GM10847 (cell line): ENCODE results near the gene DGCR8.

Experiments
- POLR2A ChIP-seq: IDR thresholded peaks from 2 replicates; pipeline ENCODE4 v1.6.1; 2011; ENCODE audit not compliant: insufficient read length; ENCODE audit errors: extremely low read depth

DGCR8 gene

DNA sequence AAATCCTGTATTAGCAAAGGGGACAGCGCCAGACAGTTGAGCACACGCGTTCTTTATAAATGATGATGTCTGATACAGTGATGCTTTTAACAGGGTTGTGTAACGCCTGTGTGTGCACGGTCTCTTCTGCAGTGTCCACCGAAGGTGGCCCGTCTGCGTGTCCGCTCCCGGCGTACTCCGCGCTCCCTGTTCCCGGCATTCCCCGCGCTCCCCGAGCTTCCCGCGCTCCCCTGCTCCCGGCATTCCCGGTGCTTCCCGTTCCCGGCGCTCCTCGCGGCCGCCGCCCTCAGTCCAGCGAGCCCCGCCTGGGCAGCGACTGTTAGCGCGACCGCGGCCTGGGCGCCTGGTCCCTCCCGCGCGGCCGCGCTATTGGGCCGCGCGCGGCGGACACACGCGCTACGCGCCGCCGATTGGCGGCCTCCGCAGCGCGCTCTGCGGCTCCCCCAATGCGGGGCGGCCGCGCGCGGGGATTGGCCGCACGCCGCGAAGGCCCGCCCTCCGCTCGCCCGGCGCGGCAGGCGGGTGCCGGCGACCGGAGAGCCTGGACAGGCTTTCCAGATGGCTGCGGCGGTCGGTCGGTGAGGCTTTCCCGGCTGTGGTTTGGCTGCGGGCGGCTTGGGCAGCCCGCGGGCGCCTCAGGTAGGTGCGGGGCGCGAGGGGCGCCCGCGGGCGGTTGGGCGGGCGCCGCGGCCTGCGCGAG is at the start of gene DGCR8:
TSS of gene DGCR8 (plus strand) at position 497 of the 700 bp plus-strand sequence. CDS start 5,723 bp downstream, outside the sequence.
- peak; percentile 58 for TF ChIP-seq POLR2A

DNA sequence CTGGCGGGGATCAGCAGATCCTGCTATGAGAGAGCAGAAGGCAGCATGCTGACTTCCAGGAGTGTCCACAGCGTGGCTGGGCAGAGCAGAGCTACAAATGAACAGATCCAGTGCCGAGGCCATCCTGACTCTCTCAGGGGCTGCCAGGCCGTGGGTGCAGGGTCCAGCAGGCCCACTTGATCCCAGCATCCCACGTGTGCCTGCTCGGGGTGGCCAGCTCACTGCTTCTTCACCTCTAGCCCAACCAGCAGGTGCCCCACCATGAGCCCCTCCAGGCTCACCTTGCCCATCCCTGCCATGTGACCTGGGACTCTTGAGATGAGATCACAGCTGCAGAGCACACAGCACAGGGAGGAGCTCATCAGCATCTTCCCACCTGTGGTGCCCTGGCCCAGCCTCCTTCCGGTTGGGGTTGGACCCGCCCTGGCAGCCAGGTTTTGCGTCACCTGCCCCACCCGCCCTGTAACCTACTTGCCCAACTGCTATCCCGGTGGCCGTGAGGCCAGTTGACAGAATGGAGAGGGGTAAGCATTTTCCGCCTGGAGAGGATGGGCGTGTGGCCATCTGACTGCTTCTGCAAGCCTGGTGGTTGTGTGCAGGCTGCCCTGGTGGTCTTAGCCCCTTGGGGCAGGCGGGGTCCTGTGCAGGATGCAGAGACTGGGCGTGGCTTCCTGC is 48.2 kb upstream of the DGCR8 start:
- no peak for TF ChIP-seq POLR2A

DNA sequence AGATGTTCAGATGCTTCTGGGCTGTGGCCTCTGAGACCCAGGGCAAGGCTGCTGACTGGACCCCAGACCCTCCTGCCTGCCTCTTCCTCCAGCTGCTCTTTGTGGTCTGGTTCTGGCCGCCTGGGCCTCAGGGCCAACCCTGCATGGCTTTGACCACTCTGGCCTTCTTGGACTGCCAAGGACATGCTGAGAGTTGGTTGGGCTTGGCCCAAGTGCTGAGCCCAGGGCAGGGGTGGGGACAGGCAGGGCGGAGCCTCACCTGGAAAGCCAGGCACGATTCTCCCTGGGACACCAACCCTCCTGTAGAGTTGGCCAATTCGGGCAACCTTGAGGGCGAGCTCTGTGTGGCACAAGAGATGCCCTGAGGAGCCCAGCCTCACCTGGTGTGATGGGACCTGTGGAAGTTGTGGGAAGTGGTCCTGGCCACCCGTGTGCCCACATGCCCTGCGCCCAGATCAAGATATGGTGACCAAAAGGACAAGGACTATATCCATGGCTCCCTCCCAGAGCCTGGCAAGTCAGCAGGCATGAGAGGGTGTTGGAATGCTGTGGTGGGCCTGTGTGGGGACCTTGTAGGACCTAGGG is 47.5 kb upstream of the DGCR8 start:
- TF ChIP-seq POLR2A, result no peak

GRCh38 chr22:20033045-20033706 is 46.9 kb upstream of the DGCR8 start:
- TF ChIP-seq POLR2A, result no peak

DNA sequence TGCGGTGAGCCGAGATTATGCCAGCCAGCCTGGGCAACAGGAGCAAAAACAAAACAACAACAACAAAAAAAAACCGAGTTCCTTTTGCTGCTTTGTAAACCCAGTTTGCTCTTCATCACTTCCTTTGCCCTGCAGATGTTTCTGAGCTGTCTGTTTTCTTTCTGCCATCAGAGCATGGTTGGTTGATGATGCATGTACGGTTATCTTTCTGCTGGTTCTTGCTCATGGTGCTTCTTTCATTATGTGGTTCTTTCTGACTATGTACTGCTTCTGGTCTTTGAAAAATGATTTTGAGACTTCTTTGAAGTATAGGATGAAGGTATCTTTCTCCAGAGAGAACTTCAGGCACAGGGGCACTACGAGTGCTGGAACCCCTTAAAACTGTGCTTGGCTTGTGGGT is 45.9 kb upstream of the DGCR8 start:
- TF ChIP-seq POLR2A, result no peak

DNA sequence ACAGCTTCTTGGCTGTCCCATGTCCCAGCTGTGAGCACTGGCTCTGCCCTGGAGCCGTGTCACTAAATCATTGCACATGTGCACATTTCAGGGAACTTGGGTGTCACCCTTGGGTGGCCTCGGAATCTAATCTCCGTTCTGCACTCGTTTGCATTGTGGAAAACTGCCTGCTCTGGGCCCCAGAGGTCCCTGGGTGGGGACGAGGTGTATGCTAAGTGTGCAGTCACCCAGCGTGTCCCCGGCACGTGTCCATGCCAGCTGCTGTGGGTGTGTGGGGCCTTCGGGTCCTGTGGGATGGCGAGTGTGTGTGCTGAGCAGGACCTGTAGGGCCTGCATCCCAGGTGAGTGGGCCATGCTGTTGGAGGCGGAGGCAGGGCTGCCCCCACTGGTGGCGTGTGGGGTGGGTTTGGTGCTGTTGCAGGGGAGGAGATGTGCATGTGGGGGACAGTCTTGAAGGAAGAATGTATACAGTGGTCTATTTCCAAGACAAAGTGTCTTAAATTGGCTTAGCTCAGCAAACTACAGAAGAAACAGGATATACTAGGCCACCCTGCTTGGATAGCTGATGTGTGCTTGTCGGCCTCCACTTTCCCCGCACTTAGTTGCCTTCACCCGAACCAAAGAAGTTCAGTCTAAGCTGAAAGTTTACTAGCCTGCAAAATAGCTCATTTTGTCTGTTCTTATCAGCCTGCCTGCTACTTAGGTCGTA is 44.5 kb upstream of the DGCR8 start:
- no peak for TF ChIP-seq POLR2A

DNA sequence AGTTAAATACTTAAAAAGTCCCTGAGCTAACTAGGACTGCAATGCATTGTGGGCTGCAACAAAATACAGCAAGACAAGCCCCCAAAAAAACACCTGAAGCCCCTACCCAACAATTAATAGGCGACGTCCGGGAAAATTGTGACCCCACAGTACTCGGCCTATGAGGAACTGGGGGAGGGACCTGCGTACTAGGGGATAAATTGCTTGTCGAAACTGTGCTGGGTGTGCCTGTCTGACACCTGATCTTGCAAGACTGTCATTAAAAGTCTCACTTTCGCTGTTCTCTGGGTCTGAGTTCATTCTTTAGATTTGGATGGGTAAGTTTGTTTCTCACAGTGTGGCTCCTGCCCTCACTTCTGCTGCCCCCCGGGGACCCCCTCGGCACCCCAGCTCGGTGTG is 44.0 kb upstream of the DGCR8 start:
- no peak for TF ChIP-seq POLR2A

- TF ChIP-seq POLR2A, result no peak
Measured at GRCh38 chr22:20036535-20037392, 43.3 kb upstream of the DGCR8 start.

DNA sequence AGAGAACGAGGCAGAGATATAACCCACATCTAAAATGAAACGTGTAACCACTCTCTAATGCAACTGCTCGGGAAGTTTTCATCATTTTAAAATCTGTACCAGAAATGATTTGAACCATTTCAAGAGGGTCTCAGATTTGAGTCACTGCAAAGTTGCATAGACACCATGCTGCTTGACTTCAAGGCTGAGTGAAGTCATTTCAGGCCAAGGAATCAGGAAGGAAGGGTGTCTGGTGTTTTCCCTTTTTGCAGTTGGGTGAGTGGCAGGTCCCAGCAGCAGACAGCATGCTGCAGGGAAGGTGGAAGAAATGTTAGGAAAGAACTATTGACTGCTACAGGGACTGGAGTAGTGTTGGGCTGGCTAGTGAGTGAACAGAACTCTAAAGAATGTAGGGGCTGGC is 42.6 kb upstream of the DGCR8 start:
- TF ChIP-seq POLR2A, result no peak

DNA sequence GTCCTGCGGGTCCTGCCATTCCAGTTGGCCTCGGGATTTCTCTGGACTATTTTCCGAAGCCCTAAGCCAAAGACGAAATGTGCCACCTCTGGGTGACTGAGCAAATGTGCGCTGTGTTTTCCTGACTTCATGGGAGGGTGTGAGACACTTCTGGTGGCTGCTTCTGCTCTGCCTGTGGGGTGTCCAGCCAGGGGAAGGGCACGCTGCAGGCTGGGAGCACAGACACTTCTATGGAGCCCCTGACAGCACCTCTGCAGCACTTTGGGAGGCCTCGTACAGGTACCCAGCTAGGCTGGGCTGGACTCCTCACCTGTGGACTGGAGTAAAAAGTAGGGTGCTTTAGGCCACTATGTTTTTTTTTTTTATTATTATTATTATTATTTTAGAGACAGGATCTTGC is 41.5 kb upstream of the DGCR8 start:
- no peak for TF ChIP-seq POLR2A

DNA sequence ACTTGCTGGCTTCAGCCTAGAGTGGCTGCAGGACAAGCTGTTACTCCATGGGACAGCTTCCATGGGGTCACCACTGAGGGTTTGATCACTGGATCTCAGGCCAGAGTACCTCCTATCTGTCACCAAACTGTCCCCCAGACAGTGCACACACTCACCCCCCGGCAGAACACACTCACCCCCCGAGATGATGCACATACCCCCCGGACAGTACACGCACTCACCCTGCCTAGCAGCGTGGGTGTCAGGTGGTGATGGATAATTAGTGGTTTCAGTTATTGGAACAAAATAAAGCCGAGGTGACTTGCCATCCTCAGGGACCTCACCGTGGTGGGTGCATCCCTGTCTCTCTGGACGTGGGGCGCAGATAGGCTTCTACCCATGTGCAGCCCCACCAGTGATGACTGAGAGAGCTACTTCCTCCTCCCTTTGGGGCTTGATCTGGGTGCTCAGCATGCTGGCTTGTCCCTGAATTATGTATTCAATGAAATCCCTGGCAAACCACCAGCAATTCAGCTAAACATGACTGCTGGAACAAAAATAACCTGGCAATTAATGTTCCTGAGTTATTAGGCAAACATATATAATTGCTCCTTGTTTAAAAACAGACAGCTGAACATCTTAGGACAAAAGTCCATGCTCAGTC is 40.2 kb upstream of the DGCR8 start:
- no peak for TF ChIP-seq POLR2A

DNA sequence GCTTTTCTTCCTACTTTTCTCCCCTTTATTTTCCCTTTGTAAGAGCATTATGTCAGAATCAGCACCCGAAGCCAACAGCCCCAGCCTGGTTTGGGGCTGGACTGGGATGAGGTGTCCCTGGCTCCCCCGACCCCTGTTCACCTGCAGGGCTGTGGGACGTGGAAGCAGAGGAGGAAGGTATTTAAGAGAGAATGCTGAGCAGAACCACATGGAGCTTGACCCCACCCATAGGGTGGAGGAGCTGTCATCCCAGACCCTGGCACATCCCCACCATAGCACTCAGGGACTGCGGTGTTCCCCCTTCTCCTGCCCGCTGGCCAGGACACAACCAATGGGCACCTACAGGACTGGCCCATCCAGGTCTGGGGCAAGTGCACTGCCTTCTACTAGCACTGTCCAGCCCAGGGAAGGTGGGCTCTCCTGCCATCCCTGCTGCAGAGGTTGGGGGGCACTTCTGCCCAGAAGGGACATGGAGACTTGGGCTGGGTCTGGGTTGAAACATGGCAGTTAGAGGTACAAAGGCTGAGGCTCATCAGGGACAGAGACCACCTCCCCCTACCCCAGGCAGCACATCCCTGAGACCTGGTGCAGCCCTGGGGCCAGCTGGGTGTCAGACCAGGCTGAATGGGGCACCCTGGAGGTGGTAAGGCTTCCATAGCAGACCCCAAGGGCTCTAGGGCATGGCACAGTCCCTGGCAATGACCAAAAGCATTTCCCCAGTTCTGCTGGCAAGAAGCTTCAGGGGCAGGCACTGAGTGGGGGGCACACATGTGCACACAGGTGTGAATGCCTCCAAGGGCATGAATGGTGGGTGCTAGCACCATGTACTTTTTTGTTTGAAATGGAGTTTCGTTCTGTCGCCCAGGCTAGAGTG is 39.5 kb upstream of the DGCR8 start:
- no peak for TF ChIP-seq POLR2A
